ENCODE results near the gene CNOT10.

The CNOT10 gene

GRCh38 chr3:32706348-32707025 lies 21.5 kb downstream of the CNOT10 start:
- no peak overlapping the region for H3K4me3 ChIP-seq (ENCODE audit: low read length)
- peak; percentile 12 for DNase-seq (ENCODE audit: low read depth)
- no peak for TF ChIP-seq CTCF (IDR thresholded peaks at IDR 0.05; ENCODE audit: insufficient read depth, low read depth, low read length, missing control alignments)

- no peak for DNase-seq (ENCODE audit: low read depth)
- no peak overlapping the region for H3K4me3 ChIP-seq (ENCODE audit: low read length)
- no peak for TF ChIP-seq CTCF (IDR thresholded peaks at IDR 0.05; ENCODE audit: insufficient read depth, low read depth, low read length, missing control alignments)
Measured at GRCh38 chr3:32707026-32707370, 22.0 kb downstream of the CNOT10 start.

GRCh38 chr3:32708672-32709283 lies 23.8 kb downstream of the CNOT10 start:
- TF ChIP-seq CTCF (IDR thresholded peaks at IDR 0.05; ENCODE audit: insufficient read depth, low read depth, low read length, missing control alignments): no peak
- no peak overlapping the region for H3K4me3 ChIP-seq (ENCODE audit: low read length)
- no peak for DNase-seq (ENCODE audit: low read depth)

- H3K4me3 ChIP-seq (ENCODE audit: low read length): no peak overlapping the region
- no peak for TF ChIP-seq CTCF (IDR thresholded peaks at IDR 0.05; ENCODE audit: insufficient read depth, low read depth, low read length, missing control alignments)
- DNase-seq (ENCODE audit: low read depth): no peak
Measured at GRCh38 chr3:32709346-32709745, 24.4 kb downstream of the CNOT10 start.

GRCh38 chr3:32712506-32713055 lies 27.6 kb downstream of the CNOT10 start:
- no peak for DNase-seq (ENCODE audit: low read depth)
- H3K4me3 ChIP-seq (ENCODE audit: low read length): no peak overlapping the region
- TF ChIP-seq CTCF (IDR thresholded peaks at IDR 0.05; ENCODE audit: insufficient read depth, low read depth, low read length, missing control alignments): no peak

GRCh38 chr3:32713181-32713580 lies 28.2 kb downstream of the CNOT10 start:
- H3K4me3 ChIP-seq (ENCODE audit: low read length): no peak overlapping the region
- no peak for DNase-seq (ENCODE audit: low read depth)
- no peak for TF ChIP-seq CTCF (IDR thresholded peaks at IDR 0.05; ENCODE audit: insufficient read depth, low read depth, low read length, missing control alignments)
